Loucy (cell line): ENCODE measurements around the gene TTYH3.

Experiments used
- EZH2phosphoT487 ChIP-seq: fragments of 200-600 bp; IDR thresholded peaks from 2 replicates; pipeline ENCODE4 v1.6.1; 2018; ENCODE audit warnings: antibody characterized with exemption, mild to moderate bottlenecking, moderate library complexity, borderline replicate concordance
- TF ChIP-seq, protein P1 (sequence below): fragments of 200-600 bp; sonication (generic); conservative IDR thresholded peaks from 2 replicates; pipeline ENCODE4 v1.5.1; 2014; ENCODE audit warnings: mild to moderate bottlenecking, antibody characterized with exemption, low read length

DNA sequence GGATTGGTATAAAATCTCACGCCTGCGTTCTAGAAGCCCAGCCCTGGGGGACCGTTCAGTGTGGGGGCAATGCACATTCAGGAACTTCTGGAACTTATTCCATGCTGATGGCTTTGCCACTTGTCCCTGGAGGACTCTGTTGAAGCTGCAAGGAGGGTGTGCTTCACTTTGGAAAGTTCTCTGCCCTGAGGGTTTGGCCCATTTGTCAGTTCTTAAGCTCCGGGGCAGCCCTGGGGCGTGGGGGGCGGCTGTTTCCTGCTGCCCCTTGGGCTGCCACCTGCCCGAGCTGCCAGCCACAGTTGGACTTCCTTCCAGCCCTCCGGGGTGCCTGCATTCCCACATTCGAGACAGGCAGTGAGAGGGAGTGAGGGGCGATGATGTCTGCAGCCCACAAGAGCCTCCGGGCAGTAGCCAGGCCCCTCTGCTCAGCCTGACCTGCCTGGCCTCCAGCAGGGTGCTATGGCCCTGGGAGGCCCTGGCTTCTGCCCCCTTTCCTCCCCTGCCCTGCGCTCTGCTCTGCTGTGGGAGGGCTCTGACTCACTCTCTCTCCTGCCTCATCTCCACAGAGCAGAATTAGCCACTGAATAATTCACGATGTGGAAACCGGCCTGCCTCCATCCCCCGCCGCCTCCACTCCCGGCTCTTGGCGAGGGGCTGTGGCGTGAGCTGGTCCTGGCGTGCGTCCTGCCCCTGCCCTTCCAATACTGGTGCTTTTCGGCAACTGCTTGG is 1.9 kb downstream of the TTYH3 start:
- TF ChIP-seq, protein P1, sequence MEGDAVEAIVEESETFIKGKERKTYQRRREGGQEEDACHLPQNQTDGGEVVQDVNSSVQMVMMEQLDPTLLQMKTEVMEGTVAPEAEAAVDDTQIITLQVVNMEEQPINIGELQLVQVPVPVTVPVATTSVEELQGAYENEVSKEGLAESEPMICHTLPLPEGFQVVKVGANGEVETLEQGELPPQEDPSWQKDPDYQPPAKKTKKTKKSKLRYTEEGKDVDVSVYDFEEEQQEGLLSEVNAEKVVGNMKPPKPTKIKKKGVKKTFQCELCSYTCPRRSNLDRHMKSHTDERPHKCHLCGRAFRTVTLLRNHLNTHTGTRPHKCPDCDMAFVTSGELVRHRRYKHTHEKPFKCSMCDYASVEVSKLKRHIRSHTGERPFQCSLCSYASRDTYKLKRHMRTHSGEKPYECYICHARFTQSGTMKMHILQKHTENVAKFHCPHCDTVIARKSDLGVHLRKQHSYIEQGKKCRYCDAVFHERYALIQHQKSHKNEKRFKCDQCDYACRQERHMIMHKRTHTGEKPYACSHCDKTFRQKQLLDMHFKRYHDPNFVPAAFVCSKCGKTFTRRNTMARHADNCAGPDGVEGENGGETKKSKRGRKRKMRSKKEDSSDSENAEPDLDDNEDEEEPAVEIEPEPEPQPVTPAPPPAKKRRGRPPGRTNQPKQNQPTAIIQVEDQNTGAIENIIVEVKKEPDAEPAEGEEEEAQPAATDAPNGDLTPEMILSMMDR: no peak
- TF ChIP-seq EZH2phosphoT487: no peak
